ENCODE data around the gene HOOK2. TPM values are rescaled to one million over a fixed set of nuclear protein-coding genes. Genes with fewer than 3 reads are reported as not detected.
"Not testable (repeated sequence)": the region's sequence is repeated elsewhere in the genome, so short reads cannot be mapped to it uniquely, and the experiment has no call there.

HOOK2 gene
- polyA plus RNA-seq, 10 donors = 15.9 to 42.5 (median 22.4) TPM

- DNase-seq = peak; percentile 98 to 99 (median 99)
These were observed 52.6 kb downstream of the HOOK2 start for GRCh38 chr19:12722566-12723380.

DNA sequence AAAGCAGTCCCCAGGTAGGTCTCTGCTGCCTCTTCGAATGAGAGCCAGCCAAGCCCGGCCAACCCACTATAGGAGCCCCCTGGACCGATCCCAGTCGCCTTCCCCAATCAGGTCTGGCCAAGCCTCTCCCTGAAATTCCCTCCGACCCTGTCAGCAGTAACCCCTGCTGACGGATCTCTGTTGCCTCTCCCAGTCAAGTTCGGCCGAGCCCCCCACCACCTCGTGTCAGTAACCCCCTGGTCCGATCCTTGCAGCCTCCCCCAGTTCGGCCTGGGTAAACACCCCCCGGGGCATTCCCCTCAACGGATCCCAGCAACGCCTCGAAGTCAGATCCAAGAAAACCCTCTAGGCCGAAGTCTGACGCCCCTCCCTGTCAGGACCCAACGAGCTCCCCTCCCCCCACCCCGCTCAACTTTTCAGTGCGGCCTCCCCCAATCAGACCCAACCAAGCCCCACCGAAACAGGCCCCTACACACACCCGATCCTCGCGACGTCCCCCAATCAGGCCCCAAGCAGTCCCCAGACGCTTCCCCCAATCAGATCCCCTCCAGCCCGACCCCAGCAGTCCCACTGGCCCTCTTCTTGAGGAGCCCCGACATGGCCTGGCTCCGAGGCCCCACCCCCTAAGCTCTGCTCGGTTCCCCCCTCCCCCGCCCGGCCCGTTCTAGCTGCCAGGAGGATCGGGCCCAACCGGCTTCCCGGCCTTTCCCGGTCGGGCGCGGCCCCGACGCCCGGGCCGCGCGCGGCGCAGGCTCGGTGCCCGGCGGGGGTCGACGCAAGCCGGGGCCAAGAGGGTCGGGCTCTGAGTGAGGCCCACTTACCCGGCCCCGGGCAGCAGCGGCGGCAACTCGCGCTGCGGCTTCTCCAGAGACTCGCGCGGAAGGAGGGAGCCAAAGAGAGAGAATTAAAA, 53.4 kb downstream of the HOOK2 start:
- peak; percentile 64 to 90 (median 77) for DNase-seq

GRCh38 chr19:12720851-12721655, 54.3 kb downstream of the HOOK2 start:
- peak in 2 of 3 donors; percentile 28 to 75 for DNase-seq

DNA sequence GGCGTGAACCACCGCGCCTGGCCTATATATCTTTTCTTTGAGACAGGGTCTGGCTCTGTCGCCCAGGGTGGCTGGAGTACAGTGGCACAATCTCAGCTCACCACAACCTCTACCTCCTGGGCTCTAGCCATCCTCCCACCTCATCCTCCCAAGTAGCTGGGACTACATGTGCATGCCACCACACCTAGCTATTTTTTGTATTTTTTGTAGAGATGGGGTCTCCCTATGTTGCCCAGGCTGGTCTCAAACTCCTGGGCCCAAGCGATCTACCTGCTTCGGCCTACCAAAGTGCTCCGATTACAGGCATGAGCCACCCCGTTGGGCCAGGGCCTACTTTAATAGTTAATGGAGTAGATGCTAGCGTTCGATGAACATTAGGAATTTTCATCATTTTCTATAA, 55.1 kb downstream of the HOOK2 start:
- DNase-seq = no peak

DNA sequence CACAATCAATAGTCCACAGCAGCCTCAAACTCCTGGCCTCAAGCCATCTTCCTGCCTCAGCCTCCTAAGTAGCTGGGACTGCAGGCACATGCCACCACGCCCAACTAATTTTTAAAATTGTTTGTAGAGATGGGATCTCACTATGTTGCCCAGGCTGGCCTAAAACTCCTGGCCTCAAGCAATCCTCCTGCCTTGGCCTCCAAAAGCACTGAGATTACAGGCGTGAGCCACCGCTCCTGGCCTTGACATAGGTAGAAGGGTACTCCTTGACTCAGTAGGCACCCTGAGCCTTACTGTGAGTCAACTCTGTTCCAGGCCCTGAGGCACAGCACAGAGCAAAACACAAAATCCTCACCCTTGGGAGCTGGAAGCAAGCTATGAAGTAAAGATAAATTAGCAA, 59.4 kb downstream of the HOOK2 start:
- no peak for DNase-seq

- no peak for DNase-seq
These were observed 60.2 kb downstream of the HOOK2 start for GRCh38 chr19:12715102-12715501.

GRCh38 chr19:12713304-12713703, 62.0 kb downstream of the HOOK2 start:
- DNase-seq = not testable (repeated sequence)

Other genes with a start within 250 kb of the HOOK2 start
- gene ZNF564, start 224.1 kb downstream of the HOOK2 start, polyA plus RNA-seq (ENCODE audit: insufficient read length in 10 of 10) = 1 to 10 TPM; 3.2 to 5.9 (median 4.8) TPM
- 1 to 10 TPM; 1.5 to 4.6 (median 2.9) TPM for gene ZNF490, start 164.7 kb downstream of the HOOK2 start, polyA plus RNA-seq (ENCODE audit: insufficient read length in 10 of 10)
- gene ZNF791, start 164.6 kb downstream of the HOOK2 start, polyA plus RNA-seq (ENCODE audit: insufficient read length in 10 of 10) = 10 to 100 TPM in 9 of 10 donors, 1 to 10 TPM in 1; 7.7 to 17.5 (median 13.7) TPM
- 10 to 100 TPM; 23.1 to 38.2 (median 27.9) TPM for gene MAN2B1, start 108.8 kb downstream of the HOOK2 start, polyA plus RNA-seq (ENCODE audit: insufficient read length in 10 of 10)
- 10 to 100 TPM in 6 of 10 donors, 1 to 10 TPM in 4; 5.8 to 13.2 (median 10.6) TPM for gene WDR83, start 108.7 kb downstream of the HOOK2 start, polyA plus RNA-seq (ENCODE audit: insufficient read length in 10 of 10)
- 10 to 100 TPM; 52.3 to 63.0 (median 59.8) TPM for gene DHPS, start 93.7 kb downstream of the HOOK2 start, polyA plus RNA-seq (ENCODE audit: insufficient read length in 10 of 10)
- gene GNG14, start 87.6 kb downstream of the HOOK2 start, polyA plus RNA-seq (ENCODE audit: insufficient read length in 10 of 10) = not detected
- gene FBXW9, start 78.9 kb downstream of the HOOK2 start, polyA plus RNA-seq (ENCODE audit: insufficient read length in 10 of 10) = 1 to 10 TPM; 2.5 to 6.3 (median 4.1) TPM
- 10 to 100 TPM; 44.6 to 69.5 (median 54.9) TPM for gene TNPO2, start 51.6 kb downstream of the HOOK2 start, polyA plus RNA-seq (ENCODE audit: insufficient read length in 10 of 10)
- 100 to 1,000 TPM; 130 to 217 (median 172) TPM for gene TRIR, start 40.9 kb downstream of the HOOK2 start, polyA plus RNA-seq (ENCODE audit: insufficient read length in 10 of 10)
- 10 to 100 TPM; 36.3 to 54.8 (median 41.8) TPM for gene GET3, start 38.1 kb downstream of the HOOK2 start, polyA plus RNA-seq (ENCODE audit: insufficient read length in 10 of 10)
- gene BEST2, start 23.8 kb downstream of the HOOK2 start, polyA plus RNA-seq (ENCODE audit: insufficient read length in 10 of 10) = not detected
- gene JUNB, start 15.9 kb upstream of the HOOK2 start, polyA plus RNA-seq (ENCODE audit: insufficient read length in 10 of 10) = 100 to 1,000 TPM in 1 of 10 donors, 10 to 100 TPM in 9; 13.8 to 217 (median 45.0) TPM
- 100 to 1,000 TPM; 135 to 183 (median 163) TPM for gene PRDX2, start 26.2 kb upstream of the HOOK2 start, polyA plus RNA-seq (ENCODE audit: insufficient read length in 10 of 10)
- gene THSD8, start 26.5 kb upstream of the HOOK2 start, polyA plus RNA-seq (ENCODE audit: insufficient read length in 10 of 10) = 1 to 10 TPM; 1.3 to 6.3 (median 3.3) TPM
- 10 to 100 TPM; 13.4 to 36.2 (median 19.9) TPM for gene RNASEH2A, start 31.0 kb upstream of the HOOK2 start, polyA plus RNA-seq (ENCODE audit: insufficient read length in 10 of 10)
- not detected for gene RTBDN, start 59.0 kb upstream of the HOOK2 start, polyA plus RNA-seq (ENCODE audit: insufficient read length in 10 of 10)
- under 1 TPM in 9 of 10 donors, not detected in 1; 0.11 to 0.91 (median 0.66) TPM for gene MAST1, start 63.0 kb upstream of the HOOK2 start, polyA plus RNA-seq (ENCODE audit: insufficient read length in 10 of 10)
- gene DNASE2, start 105.9 kb upstream of the HOOK2 start, polyA plus RNA-seq (ENCODE audit: insufficient read length in 10 of 10) = 10 to 100 TPM in 4 of 10 donors, 1 to 10 TPM in 6; 6.1 to 13.9 (median 9.4) TPM
- 1 to 10 TPM in 3 of 10 donors, under 1 TPM in 7; 0.19 to 1.6 (median 0.68) TPM for gene KLF1, start 111.6 kb upstream of the HOOK2 start, polyA plus RNA-seq (ENCODE audit: insufficient read length in 10 of 10)
- gene GCDH, start 115.6 kb upstream of the HOOK2 start, polyA plus RNA-seq (ENCODE audit: insufficient read length in 10 of 10) = 10 to 100 TPM; 19.1 to 33.2 (median 27.2) TPM
- gene SYCE2, start 143.7 kb upstream of the HOOK2 start, polyA plus RNA-seq (ENCODE audit: insufficient read length in 10 of 10) = 1 to 10 TPM; 1.7 to 5.8 (median 2.6) TPM
- gene FARSA, start 158.2 kb upstream of the HOOK2 start, polyA plus RNA-seq (ENCODE audit: insufficient read length in 10 of 10) = 10 to 100 TPM; 32.6 to 45.3 (median 36.1) TPM
- 100 to 1,000 TPM; 322 to 587 (median 412) TPM for gene CALR, start 163.1 kb upstream of the HOOK2 start, polyA plus RNA-seq (ENCODE audit: insufficient read length in 10 of 10)
- gene RAD23A, start 170.3 kb upstream of the HOOK2 start, polyA plus RNA-seq (ENCODE audit: insufficient read length in 10 of 10) = 100 to 1,000 TPM; 104 to 133 (median 113) TPM
- gene GADD45GIP1, start 181.7 kb upstream of the HOOK2 start, polyA plus RNA-seq (ENCODE audit: insufficient read length in 10 of 10) = 10 to 100 TPM; 31.4 to 56.6 (median 38.7) TPM
- under 1 TPM in 8 of 10 donors, not detected in 2; 0.08 to 0.38 (median 0.14) TPM for gene DAND5, start 194.0 kb upstream of the HOOK2 start, polyA plus RNA-seq (ENCODE audit: insufficient read length in 10 of 10)
- gene NFIX, start 219.9 kb upstream of the HOOK2 start, polyA plus RNA-seq (ENCODE audit: insufficient read length in 10 of 10) = 100 to 1,000 TPM in 9 of 10 donors, 10 to 100 TPM in 1; 89.1 to 136 (median 111) TPM